Activated CD4-positive, alpha-beta T cell treated with anti-CD3 and anti-CD28 coated beads, Interleukin-2, amount 50 U/mL, for 4 hours (primary cell): ENCODE data around the gene ELOVL5.
"Not testable (repeated sequence)": the region's sequence is repeated elsewhere in the genome, so short reads cannot be mapped to it uniquely, and the experiment has no call there.

ENCODE experiments used
- DNase-seq, 2 experiments: peaks; one replicate each; pipeline ENCODE4 v3.0.0-alpha.2; 2020

Gene ELOVL5

DNA sequence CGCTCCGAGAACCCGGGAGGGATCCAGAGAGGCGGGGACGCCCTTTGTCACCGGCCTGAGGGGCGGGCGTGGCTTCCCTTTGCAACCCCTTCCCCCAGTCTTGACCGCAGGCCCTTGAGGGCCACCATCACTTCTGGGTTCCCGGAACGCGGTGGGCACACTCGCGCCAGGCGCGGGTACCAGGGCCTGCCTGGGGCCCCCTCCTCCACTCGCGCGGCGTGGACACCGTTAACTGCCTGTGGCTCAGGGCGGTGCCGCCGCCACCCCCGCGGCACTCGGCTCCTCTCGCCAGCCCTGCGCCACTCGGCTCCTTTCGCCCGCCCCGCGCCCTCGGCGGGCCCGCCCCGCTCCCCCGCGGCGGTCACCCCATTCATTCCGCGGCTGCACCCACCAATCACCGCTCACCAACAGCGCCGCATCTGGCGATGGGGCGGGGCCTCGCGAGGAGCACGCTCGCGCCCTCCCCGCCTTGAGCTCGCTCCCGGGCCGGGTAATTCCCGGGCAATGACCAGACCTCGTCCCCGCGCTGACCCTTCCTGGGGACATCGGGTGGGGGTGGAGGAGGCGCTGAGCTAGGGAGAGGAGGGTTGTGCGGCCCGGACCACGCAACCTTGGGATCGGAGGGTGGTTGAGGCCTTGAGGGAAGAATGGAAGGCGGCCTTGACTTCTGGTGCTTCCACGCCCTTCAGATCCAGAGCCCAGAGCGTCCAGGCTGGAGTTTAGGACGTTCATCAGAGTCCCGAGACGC, 10.5 kb upstream of the ELOVL5 start:
- peak; percentile 81 to 88 for DNase-seq

DNA sequence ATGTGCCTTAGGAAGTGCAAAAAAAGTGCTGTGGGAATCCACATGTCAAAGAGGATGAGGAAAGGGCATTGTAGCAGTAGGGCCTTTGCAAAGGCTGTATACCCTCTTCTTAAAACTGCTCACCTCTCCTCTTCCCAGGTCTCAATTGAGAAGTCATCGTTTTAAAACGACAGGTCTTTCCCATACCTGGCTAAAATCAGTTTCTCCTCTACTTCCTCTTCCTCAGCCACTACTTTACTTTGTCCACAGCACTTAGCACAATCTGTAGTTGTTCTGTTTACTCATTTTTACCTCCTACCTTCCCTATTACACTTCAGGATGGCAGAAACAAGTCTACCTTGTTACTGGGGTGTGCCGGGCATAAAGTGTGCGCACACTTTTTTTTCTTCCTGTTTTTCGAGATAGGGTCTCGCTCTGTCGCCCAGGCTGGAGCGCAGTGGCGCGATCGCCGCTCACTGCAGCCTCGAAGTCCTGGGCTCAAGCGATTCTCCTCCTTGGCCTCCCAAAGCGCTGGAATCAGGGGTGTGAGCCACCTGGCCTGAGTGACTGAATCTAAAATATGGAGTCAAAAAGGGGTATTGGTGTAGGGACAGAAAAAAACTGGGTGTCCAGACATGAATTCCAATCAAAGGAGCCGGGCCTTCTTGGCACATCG, 9.8 kb upstream of the ELOVL5 start:
- no peak for DNase-seq

DNA sequence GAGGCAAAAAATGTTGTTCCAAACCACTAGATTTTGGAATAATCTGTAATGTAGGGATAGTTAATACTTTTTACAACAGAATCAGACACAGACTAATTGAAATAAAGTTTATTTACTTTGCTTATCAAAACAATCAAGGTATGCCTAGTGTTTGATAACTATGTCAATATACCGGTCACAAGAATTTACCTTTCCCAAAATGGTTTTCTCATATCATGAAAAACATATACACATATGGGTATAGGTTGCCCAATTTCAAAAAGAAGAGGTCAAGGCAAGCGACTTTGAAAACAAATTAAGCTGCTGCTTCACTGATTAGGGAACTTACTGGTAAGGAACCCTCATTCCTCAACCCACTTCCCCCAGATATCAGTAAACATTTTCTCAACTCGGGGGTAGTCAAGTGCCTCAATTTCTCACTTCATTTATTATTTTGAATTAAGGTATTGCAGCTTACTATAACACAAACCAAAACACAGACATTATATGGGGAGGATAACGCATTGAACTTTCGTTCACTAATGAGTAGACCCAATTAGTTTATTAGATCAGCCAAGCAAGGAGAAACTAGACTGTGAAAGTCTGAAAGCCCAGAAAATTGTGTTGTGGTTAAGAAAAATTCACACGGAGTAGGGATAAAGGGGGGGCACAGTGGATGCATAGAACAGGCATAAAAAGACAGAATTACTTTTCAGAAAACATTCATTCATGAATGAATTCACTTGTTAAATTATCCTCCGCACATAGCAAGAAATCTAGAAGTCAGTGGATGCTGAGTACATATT, 9.0 kb upstream of the ELOVL5 start:
- no peak for DNase-seq

DNA sequence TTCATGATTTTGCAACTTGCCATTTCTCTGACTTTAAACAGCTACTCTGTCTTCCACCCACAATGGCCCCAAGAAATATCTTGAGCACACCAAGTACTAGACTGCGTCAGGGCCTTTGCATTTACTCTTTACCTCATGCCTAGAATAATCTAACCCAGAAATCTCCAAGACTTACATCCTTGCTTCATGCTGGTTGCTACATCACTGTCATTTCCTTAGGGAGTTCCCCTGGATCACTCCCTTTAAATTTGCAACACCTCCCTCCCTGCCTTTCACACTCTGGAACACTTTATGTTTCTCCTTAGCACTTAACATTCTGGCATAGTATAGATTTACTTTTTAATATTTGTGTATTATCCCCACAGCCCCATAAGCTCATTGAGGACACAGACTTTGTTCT, 4.9 kb upstream of the ELOVL5 start:
- no peak for DNase-seq

DNA sequence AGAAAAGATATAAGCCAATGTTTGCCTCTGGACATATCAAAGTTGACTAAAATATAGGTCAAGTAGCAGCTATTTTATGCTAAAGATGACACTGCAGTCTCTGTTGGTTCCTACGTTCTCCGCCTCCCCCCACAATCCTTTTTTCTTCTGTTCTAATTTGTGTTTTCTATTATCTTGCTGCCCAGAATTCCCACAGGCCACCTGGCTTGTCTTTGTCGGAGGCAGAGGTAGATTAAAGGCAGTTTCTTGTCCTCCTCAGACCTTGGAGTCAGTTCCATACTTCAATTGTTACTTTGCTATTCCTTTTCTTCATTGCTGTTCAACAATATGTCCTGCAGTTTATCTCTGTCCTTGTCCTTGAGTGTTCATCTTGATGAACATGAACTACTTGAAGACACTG, 3.6 kb upstream of the ELOVL5 start:
- DNase-seq, result no peak

DNA sequence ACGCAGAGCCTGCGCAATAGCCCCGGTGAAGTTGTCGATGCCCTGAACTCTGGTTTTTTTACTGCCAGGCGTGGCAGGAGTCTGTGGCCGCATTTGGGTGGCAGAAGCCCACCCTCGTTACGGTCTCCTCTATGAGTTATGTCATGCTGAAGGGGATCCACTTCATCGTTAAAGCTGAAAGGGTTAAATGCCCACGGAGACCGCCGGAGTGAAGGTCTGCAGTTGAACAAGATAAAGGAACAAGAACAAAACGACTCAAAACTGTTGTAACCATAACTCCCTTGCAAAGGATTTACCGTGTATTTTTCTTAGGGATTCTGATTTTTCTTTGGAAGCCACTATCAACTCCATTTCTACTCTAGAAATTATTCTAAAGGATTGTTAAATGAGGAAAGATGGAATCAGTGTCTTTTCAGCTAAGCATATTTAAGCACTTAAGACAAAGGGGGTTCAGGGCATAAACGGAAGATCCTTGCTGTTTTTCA, 501 bp upstream of the ELOVL5 start:
- DNase-seq, result no peak

DNA sequence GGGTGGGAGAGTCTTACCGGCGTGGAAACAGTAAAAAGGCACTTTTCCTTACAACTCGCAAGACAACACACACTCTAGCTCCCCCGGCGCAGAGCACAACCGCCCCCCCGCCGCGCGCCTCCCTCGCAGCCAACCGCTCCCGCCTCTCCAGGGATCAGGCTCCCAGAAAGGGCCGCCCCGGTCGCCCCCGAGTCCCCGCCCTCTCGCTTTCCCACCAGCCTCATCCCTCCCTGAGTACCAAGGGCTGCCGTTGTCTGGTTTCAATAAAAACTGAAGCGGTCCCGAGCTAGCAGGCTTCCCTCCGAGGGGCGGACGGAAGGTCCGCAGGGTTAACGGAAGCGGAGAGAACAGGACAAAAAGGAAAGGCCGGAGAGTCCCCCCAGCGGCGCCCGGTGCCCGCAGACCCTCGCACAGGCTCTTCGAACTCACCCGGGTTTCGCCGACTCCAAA, 804 bp downstream of the ELOVL5 start:
- peak in 1 of 2 experiments; percentile 21 for DNase-seq

DNA sequence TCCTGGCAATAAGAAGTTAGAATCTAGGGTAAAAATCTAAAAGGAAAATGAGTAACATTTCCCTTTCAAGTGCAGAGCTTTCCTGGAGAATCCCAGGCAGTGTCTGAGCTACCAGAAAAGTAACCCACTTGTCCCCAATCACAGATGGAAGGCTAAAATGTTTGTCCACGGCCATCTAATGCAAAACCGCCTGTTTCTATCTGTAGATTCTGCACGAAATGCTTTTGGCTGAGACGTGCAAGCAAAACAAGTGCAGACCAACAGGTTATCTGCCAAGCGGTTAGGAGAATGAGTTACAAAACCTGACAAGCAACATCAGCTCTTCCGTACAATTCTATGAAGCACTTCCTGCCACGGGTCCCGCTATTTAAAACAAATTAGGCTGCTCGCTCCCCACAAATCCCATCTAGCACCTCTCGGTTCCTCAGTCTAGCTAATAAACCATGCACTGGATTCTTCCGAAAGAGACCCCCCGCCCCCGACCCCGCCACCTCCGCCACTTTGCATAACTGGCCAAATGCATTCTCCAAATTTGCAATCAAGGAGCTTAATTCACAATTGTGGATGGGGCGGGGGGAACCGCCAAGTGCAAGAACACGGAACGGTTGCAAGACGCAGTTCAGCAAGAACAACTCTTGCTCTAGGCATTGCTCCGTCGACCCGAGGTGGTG, 1.4 kb downstream of the ELOVL5 start:
- peak in 1 of 2 experiments; percentile 25 for DNase-seq

DNA sequence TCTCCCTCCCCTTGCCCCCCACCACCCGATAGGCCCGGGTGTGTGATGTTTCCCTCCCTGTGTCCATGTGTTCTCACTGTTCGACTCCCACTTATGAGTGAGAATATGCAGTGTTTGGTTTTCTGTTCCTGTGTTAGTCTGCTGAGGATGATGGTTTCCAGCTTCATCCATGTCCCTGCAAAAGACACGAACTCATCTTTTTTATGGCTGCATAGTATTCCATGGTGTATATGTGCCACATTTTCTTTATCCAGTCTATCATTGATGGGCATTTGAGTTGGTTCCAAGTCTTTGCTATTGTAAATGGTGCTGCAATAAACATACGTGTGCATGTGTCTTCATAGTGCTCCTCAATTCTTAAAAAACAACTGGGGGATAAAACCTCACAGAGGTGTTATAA, 2.7 kb downstream of the ELOVL5 start:
- not testable (repeated sequence) for DNase-seq

DNA sequence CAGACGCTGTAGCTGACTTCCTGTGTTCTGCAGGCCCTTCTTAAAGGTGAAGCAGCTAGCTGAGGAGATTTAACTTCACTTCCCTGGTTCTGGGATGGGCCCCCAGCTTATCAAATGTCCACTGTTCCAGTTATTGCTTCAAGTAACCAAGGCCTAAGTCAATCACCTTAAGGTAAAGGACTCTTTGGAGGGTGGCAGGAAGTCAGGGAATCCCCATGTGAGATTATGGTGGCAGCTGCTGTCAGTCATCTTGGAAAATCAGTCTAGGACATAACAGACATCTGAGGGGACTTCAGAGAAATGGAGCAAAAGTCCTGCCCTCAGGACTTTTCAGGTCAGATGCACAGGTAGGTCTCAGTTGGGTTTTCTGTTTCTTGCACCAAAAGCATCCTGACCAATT, 3.8 kb downstream of the ELOVL5 start:
- no peak for DNase-seq

DNA sequence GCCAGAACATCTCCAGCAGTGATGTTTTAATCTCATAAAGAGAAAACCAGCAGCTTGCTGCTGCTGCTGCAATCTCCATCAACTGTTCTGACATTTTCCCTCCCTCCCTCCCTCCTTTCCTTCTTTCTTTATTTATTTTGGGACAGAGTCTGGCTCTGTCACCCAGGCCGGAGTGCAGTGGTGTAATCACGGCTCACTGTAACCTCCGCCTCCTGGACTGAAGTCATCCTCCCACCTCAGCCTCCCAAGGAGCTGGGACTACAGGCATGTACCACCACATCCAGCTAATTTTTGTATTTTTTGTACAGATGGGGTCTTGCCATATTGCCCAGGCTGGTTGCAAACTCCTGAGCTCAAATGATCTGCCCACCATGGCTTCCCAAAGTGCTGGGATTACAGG, 5.7 kb downstream of the ELOVL5 start:
- no peak for DNase-seq

DNA sequence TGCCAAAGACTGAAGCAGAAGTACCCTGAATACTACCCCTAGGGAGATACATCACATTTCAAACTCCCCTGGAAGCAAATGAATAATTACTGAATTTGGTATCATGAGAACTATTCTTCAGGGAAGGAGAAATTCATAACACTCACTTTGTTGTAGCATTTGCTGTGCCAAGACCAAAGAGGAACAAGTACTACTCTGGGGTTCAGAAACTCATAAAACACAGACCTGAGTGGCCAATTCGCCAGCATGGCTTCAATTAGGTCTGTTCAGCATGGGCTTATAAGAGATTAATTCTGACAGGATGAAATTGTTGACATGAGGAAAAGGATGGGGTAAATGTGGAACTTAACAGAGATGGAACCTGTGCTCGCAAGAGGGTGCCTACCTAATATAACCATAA, 6.5 kb downstream of the ELOVL5 start:
- DNase-seq, result no peak

DNA sequence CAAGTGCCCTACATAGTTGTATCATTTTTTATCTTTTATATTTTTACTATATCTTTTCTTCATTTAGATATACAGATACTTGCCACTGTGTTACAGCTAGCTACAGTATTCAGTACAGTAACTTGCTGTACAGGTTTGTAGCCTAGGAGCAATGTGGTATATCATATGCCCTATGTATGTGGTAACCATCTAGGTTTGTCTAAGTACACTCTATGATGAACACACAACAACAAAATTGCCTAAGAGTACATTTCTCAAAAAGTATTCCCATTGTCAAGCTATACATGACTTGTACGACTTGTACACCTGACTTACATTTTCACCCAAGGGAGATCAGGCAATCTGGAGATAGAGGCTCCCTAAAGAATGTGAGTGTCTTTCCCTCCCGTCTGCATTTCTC, 8.2 kb downstream of the ELOVL5 start:
- DNase-seq, result no peak

DNA sequence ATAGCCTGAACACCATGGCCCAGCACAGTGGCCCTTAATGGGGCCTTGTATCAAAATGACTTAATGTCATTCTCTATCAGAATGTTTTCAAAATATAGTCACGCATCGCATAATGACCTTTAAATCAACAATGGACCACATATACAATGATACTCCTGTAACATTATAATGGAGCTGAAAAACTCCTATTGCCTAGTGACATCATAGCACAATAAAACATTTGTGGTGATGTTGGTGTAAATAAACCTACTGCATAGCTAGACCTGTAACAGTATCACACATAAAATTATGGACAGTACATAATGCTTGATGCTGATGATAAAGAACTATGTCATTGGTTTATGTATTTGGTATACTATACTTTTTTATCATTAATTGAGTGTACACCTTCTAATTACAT, 9.3 kb downstream of the ELOVL5 start:
- no peak for DNase-seq

DNA sequence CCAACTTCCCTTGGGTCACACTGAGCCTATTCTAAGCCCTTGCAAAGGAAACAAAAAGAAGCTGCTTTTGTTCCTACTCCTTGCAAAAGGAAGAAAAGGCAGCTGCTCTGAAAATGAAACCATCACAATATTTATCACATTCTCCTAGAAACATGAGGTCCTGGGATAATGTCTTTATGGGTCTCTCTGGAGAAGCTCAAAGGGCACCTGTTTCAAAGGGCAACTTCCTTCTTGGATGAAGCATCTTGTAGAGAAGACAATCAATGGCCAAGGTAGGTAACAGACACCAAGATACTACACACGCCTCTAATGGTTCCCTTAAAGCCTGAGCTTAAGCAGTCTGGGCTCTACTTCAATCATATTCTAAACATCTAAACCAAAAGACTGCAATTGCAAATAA, 10.4 kb downstream of the ELOVL5 start:
- no peak for DNase-seq

DNA sequence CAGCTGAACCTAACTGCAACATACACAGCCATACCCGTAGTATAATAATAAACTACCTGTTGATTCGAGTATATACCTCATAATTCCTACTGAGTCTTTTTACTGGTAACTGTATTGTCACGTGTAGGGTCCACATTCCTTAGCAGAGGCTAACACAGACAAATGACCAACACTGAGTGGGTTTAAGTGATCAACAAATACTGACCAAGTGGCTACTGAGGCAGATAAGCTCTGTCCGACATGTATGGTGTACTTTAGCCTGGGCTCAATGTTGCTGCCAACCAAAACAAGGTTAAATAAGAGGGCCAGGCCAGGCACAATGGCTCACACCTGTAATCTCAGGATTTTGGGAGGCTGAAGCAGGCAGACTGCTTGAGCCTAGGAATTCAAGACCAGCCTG, 12.7 kb downstream of the ELOVL5 start:
- DNase-seq, result no peak

DNA sequence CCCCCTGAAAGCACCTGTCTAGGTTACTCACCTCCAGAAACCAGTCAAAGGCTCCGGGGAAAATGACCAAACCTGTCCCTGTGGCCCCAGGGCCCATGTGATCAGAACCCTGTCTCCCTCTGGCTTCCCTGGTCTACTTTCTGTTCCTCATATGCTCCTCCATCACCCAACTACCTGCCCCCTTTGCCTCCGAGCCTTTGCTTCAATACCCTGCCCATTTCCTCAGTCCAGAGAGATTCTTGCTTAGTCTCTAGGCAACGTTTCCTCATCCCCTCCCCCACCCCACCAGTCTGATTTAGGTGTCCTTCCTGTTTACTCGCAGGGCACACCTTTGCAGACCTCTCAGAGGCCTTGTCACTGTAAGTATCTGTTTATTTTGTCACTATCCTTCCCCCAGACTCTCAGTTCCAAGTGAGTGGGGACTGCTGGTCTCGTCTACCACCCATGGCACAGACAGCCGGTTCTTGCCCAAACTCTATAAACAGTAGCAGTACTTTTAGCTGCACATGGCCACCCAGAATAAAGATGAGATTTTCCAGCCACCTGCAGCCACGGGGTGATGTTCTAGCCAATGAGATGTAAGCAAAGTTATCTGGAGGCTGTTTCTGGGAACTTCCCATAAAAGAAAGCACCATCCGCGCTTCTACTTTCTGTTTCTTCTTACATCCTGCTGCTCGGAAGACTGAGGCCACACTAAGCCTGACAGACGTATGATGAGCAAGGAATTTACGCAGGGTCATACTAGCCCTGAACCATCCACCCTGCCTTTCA, 13.3 kb downstream of the ELOVL5 start:
- DNase-seq, result peak; percentile 60 to 64

DNA sequence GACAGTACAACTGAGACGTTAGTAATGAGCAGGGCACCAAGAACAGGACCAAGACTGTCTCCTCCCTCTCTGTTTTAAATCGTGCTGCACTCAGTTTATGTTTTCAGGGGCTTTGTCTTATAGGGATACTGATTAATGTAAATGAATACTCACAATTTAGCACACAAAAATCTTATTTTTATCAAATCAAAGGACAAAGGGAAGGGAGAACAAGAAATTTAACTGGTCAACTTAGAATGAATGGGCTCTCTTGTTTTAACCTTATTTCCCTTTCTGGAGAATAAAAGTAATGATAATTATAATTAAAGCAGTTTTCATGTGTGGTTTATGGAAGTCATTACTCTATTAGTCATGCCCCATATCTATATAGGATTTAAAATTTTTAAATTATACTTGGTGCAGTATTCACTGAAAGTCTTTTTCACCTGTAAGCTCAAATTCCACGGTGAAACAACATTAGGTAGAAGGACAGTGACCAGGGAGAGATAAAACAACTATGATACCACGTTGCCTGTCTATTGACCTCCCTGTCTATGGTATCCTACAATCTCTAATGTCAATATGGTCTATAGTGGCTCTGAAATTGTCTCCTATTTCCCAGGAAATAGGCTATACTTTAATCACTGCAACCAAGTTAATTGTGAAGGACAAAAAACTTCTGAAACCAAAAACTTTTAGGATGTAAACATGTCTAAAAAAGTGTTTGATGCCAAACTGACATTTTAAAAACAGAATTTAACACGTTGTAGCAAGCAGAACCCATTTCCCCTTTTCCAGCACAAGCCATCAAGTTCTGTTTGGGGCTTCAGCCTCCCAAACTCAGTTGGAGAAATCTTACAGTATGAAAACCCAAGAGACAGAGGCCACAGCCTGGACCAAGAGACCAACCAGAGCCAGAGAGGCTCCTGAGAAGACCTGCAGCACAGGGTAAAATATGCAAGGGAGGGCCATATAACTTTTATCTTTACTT, 15.0 kb downstream of the ELOVL5 start:
- DNase-seq, result no peak

DNA sequence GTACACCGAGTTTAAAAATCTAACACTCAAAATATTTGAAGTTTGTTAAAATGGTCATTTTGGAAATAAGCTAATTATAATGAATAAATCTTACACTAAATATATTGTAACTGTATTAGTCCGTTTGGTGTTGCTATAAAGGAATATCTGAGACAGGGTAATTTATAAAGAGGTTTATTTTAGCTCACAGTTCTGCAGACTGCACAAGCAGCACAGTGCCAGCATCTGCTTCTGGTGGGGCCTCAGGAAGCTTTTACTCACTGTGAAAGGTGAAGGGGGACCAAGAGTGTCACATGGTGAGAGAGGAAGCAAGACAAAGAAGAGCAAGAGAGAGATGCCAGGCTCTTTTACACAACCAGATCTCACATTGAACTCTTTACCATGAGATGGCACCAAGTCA, 17.1 kb downstream of the ELOVL5 start:
- DNase-seq, result no peak

DNA sequence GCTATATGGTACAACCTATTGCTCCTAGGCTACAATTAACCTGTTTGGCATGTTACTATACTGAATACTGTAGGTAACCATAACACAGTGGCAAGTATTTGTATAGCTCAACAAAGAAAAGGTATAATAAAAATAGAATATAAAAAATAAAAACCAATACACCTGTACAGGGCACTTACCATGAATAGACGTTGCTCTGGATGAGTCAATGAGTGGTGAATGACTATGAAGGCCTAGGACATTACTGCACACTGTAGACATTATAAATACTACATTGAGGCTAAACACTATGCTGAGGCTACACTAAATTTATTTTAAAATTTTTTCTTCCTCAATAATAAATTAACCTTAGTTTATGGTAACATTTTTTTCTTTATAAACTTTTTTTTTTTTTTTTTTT, 18.6 kb downstream of the ELOVL5 start:
- no peak for DNase-seq

DNA sequence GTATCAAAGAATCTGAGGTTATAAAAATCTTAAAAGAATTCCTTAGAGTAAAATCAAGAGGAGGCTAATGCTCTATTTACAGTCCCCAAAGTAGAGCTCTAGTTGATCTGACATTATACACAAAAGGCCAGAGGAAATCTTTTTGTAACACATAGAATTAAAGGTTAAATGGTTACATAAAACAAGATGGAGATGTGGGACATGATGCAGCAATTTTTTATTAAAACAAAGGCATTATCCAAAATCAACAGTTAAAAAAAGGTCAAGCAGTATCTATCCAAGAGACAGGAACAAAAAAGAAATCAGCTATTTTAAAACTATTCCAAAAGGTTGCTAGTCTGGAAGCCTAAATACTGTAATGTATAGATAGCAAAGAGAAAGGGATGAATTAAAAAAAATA, 20.4 kb downstream of the ELOVL5 start:
- DNase-seq, result no peak
